ENCODE measurements around the gene NCBP2L. TPM values are rescaled to one million over a fixed set of nuclear protein-coding genes. Genes with fewer than 3 reads are reported as not detected.

Gene NCBP2L
- total RNA-seq, 2 experiments from 2014 or later = not detected

- CTCF ChIA-PET = interaction anchor here (5.3 kb wide), 1 partner anchor 71 kb away, joined by 29 read pairs; no protein-coding TSS in a partner anchor
- POLR2A ChIA-PET = interaction anchor here (1.3 to 1.8 kb wide), 2 partner anchors 30 to 71 kb away, joined by 5 to 8 read pairs; partner anchors contain the start of gene TSC22D3
These were observed 32.7 kb upstream of the NCBP2L start for GRCh38 chrX:107744868-107745267.

GRCh38 chrX:107747596-107748161, 29.9 kb upstream of the NCBP2L start:
- ChIA-PET POLR2A (no interaction called here), CTCF (interaction anchor here (0.9 kb wide), 1 partner anchor 75 kb away, joined by 3 read pairs; no protein-coding TSS in a partner anchor)
- no peaks in the 10 kb centered on the region for H3K36me3 ChIP-seq (ENCODE audit: insufficient read depth, low read length)
- no peaks in the 10 kb centered on the region for H3K36me3 Mint-ChIP-seq (ENCODE audit: low read depth)
- TF ChIP-seq CTCF (IDR thresholded peaks at IDR 0.05) = no peak
- no peaks in the 10 kb centered on the region for H3K9me3 ChIP-seq (ENCODE audit: control insufficient read depth in 1 of 2, insufficient read depth in 1 of 2, low read length in 2 of 2)
- no peak overlapping the region for H3K27ac ChIP-seq (ENCODE audit: low read depth in 1 of 2, low read length in 2 of 2)
- H3K4me3 ChIP-seq (ENCODE audit: low read length) = no peak overlapping the region
- H3K4me1 Mint-ChIP-seq (ENCODE audit: low read depth) = peaks cover 11% of the 10 kb centered on the region
- H3K27me3 Mint-ChIP-seq = no peaks in the 10 kb centered on the region
- DNase-seq = no peak
- no peak overlapping the region for H3K27ac Mint-ChIP-seq
- H3K27me3 ChIP-seq (ENCODE audit: control insufficient read depth in 1 of 2, insufficient read depth in 2 of 2, low read length in 2 of 2) = no peaks in the 10 kb centered on the region
- no peak for ATAC-seq (ENCODE audit: poor library complexity)
- no peaks in the 10 kb centered on the region for H3K9me3 Mint-ChIP-seq
- peaks cover 11% of the 10 kb centered on the region for H3K4me1 ChIP-seq (ENCODE audit: insufficient read depth, low read length)
- intact Hi-C loops (cut with DNase I, micrococcal nuclease) = loop anchor here in 1 of 2 experiments (10.0 kb wide), 1 partner anchor 147 kb away; no protein-coding TSS in a partner anchor
- no peak overlapping the region for H3K4me3 Mint-ChIP-seq

More at GRCh38 chrX:107744868-107745267, 32.7 kb upstream of the NCBP2L start:
- no peaks in the 10 kb centered on the region for H3K36me3 ChIP-seq (ENCODE audit: insufficient read depth, low read length)
- no peak for TF ChIP-seq CTCF (IDR thresholded peaks at IDR 0.05)
- peaks cover 39% of the 10 kb centered on the region for H3K4me1 Mint-ChIP-seq (ENCODE audit: low read depth)
- intact Hi-C loops (cut with DNase I, micrococcal nuclease) = loop anchor here in 1 of 2 experiments (2.0 to 10.0 kb wide), 2 partner anchors 22 to 150 kb away; no protein-coding TSS in a partner anchor
- DNase-seq (no peak), ATAC-seq (ENCODE audit: poor library complexity) (no peak)
- H3K4me3 Mint-ChIP-seq = no peak overlapping the region
- H3K27ac Mint-ChIP-seq = peak overlapping the region; percentile 62
- H3K9me3 Mint-ChIP-seq = no peaks in the 10 kb centered on the region
- no peak overlapping the region for H3K27ac ChIP-seq (ENCODE audit: low read depth in 1 of 2, low read length in 2 of 2)
- no peaks in the 10 kb centered on the region for H3K9me3 ChIP-seq (ENCODE audit: control insufficient read depth in 1 of 2, insufficient read depth in 1 of 2, low read length in 2 of 2)
- peaks cover 36% of the 10 kb centered on the region for H3K4me1 ChIP-seq (ENCODE audit: insufficient read depth, low read length)
- H3K27me3 Mint-ChIP-seq = peaks cover 7% of the 10 kb centered on the region
- peaks cover 13% of the 10 kb centered on the region for H3K36me3 Mint-ChIP-seq (ENCODE audit: low read depth)
- H3K27me3 ChIP-seq (ENCODE audit: control insufficient read depth in 1 of 2, insufficient read depth in 2 of 2, low read length in 2 of 2) = no peaks in the 10 kb centered on the region
- no peak overlapping the region for H3K4me3 ChIP-seq (ENCODE audit: low read length)

GRCh38 chrX:107748506-107748905, 29.0 kb upstream of the NCBP2L start:
- ATAC-seq (ENCODE audit: poor library complexity) (no peak), DNase-seq (no peak)
- Histone ChIP-seq H3K9me3 (ENCODE audit: control insufficient read depth in 1 of 2, insufficient read depth in 1 of 2, low read length in 2 of 2) (no peaks in the 10 kb centered on the region), H3K27me3 (ENCODE audit: control insufficient read depth in 1 of 2, insufficient read depth in 2 of 2, low read length in 2 of 2) (no peaks in the 10 kb centered on the region), H3K36me3 (ENCODE audit: insufficient read depth, low read length) (no peaks in the 10 kb centered on the region), H3K27ac (ENCODE audit: low read depth in 1 of 2, low read length in 2 of 2) (no peak overlapping the region), H3K4me3 (ENCODE audit: low read length) (no peak overlapping the region), H3K4me1 (ENCODE audit: insufficient read depth, low read length) (peaks cover 3% of the 10 kb centered on the region)
- POLR2A ChIA-PET = no interaction called here
- H3K27me3 Mint-ChIP-seq = no peaks in the 10 kb centered on the region
- intact Hi-C loops (cut with DNase I, micrococcal nuclease) = loop anchor here in 1 of 2 experiments (10.0 kb wide), 1 partner anchor 146 kb away; no protein-coding TSS in a partner anchor
- H3K4me1 Mint-ChIP-seq (ENCODE audit: low read depth) = peaks cover 5% of the 10 kb centered on the region
- peak overlapping the region; percentile 49 for H3K27ac Mint-ChIP-seq
- H3K36me3 Mint-ChIP-seq (ENCODE audit: low read depth) = no peaks in the 10 kb centered on the region
- CTCF ChIA-PET = interaction anchor here (0.9 kb wide), 1 partner anchor 76 kb away, joined by 3 read pairs; no protein-coding TSS in a partner anchor
- no peak for TF ChIP-seq CTCF (IDR thresholded peaks at IDR 0.05)
- H3K4me3 Mint-ChIP-seq = no peak overlapping the region
- no peaks in the 10 kb centered on the region for H3K9me3 Mint-ChIP-seq

Measured in CD4-positive, alpha-beta T cell (primary cell).